HG02610 (cell line): ENCODE data around the gene RPL22L1.
"Not testable (repeated sequence)": the region's sequence is repeated elsewhere in the genome, so short reads cannot be mapped to it uniquely, and the experiment has no call there.

ENCODE experiments used
- ATAC-seq: cut with Tn5 transposase; IDR thresholded peaks from one replicate; pipeline ENCODE4 v1.9.1; 2021; ENCODE audit warnings: mild to moderate bottlenecking, moderate library complexity; ENCODE audit not compliant: unreplicated experiment

The RPL22L1 gene

DNA sequence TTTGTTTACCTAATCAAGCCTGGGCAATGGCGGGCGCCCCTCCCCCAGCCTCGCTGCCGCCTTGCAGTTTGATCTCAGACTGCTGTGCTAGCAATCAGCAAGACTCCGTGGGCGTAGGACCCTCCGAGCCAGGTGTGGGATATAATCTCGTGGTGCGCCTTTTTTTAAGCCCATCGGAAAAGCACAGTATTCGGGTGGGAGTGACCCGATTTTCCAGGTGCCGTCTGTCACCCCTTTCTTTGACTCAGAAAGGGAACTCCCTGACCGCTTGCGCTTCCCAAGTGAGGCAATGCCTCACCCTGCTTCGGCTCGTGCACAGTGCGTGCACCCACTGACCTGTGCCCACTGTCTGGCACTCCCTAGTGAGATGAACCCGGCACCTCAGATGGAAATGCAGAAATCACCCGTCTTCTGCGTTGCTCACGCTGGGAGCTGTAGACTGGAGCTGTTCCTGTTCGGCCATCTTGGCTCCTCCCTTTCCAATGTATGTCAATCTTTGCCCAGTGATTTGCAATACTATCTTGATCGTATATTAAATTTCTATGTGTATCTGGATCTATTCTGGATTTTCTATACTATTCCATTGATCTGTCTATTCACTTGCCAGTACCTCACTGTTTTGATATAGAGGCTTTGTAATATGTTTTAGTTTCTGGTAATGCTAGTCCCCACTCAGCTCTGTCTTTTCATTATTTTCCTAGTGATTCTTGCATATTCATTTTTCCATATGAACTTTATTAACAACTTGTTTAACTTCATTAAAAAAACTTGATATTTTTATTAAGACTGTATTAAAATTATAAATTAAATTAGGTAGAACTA, 14.3 kb upstream of the RPL22L1 start:
- not testable (repeated sequence) for ATAC-seq

DNA sequence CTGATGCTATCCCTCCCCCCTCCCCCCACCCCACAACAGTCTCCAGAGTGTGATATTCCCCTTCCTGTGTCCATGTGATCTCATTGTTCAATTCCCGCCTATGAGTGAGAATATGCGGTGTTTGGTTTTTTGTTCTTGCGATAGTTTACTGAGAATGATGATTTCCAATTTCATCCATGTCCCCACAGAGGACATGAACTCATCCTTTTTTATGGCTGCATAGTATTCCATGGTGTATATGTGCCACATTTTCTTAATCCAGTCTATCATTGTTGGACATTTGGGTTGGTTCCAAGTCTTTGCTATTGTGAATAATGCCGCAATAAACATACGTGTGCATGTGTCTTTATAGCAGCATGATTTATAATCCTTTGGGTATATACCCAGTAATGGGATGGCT, 8.7 kb upstream of the RPL22L1 start:
- ATAC-seq: not testable (repeated sequence)

DNA sequence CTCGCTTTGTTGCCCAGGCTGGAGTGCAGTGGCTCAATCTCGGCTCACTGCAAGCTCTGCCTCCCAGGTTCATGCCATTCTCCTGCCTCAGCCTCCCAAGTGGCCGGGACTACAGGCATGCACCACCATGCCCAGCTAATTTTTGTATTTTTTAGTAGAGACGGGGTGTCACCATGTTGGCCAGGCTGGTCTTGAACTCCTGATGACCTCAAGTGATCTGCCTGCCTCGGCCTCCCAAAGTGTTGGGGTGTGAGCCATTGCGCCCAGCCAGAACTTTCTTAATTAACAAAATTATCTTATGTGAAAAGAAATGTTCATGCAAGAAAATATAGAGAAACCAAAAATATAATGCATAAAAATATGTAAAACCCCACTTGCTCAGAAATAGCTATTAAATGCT, 7.3 kb upstream of the RPL22L1 start:
- not testable (repeated sequence) for ATAC-seq

DNA sequence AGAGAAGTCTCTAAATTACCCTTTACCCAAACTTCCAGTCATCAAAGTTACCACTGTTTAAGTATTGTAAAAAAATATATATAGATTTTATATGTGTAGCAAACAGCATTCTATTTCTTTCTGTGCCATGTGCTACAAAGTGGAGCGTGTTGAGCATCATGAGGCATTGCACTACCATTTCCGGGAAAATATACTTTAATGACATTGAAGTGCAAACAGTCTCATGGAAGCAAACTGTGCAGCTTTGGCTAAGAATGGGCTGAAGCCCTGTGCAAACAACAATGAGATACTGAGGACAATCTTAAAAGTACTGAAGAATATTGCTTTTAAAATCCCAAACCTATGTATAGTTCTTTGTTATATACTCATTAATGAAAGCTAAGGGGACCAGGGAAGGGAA, 6.5 kb upstream of the RPL22L1 start:
- no peak for ATAC-seq

DNA sequence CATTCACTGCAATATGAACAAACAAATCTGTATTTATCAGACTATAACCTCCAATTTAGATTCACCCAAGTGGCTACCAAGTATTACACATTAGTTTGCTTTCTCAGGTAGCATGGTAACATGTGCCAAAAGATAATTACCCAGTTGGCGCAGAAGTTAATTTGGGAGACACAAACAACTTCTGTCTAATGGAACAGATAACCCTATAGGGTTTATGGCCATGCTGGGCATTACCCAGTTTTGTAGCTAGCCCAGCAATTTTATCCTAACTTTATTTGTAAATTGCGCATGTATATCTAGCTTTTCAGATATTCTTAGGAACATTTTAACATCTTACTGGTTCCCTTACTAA, 780 bp downstream of the RPL22L1 start:
- no peak for ATAC-seq

DNA sequence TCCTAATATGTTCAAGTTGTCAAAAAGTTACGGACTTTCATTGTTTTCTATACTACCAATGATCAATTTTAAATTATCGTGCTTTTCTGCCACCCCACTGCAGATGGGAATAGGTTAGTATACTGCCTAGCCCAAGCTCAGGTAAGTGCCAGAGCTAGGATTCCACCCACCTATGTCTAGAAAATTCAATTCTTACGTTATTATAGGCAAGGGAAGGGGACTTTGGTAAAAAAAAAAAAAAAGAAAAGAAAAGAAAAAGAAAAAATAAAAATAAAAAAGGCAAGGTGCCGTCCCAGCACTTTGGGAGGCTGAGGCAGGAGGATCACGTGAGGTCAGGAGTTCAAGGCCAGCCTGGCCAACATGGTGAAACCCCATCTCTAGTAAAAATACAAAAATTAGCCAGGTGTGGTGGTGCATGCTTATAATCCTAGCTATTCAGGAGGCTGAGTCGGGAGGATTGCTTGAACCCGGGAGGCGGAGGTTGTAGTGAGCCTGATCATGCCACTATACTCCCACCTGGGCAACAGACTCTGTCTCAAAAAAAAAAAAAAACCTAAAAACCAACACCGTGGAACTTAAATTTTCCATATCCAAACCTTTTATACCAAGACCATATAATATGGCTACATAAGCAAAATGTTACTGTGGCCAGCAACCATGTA, 1.3 kb downstream of the RPL22L1 start:
- ATAC-seq: no peak

DNA sequence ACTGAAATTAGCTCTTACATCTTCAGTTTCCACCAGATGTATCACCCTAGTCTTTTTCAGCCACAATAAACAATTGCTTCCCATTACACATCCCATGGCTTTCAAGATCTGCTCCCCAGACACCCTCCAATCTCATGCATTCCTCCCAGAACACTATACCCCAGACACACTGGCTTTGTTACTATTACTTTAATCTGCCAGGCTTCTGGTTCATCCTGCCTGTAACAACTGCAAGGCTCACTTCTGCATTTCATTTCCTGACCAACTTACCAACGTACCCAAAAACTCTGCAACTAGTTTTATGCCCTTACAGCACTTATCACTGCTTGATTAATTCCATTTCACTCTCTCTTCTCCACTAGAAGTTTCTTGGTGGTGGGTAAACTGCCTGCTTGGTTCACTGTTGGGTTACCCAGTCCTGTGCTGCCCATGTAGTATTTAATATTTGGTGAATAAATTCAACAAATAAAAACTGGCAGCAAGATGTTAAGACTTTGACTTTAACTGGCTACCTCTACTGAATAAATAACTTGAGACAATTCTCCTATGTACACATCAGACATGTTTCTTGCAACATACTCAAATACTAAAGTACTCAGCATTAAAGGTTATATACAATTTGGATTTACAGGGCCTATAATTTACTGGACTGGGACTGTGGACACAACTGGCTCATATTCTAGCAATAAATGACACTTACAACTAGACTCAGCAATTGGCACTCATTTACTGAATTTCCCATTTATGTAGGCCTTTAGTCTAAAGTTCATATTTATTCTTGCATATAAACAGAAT, 2.7 kb downstream of the RPL22L1 start:
- no peak for ATAC-seq

DNA sequence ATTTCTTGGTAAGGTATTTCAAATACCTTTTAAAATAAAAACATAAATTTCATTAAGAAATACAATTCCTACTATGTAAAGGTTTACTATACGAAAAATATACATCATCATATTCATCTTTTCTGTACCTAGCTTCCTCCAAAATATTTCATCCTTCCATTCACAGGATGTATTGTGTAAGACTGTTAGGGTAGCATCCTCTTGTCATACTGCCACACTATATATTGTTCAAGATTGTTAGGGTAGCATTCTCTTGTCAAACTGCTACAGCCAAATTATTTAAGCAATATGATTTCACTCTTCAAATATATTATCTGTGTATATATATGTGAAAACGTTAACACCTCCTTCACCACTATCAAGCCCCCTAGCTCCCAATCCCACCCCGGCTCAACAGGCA, 3.5 kb downstream of the RPL22L1 start:
- ATAC-seq: no peak

DNA sequence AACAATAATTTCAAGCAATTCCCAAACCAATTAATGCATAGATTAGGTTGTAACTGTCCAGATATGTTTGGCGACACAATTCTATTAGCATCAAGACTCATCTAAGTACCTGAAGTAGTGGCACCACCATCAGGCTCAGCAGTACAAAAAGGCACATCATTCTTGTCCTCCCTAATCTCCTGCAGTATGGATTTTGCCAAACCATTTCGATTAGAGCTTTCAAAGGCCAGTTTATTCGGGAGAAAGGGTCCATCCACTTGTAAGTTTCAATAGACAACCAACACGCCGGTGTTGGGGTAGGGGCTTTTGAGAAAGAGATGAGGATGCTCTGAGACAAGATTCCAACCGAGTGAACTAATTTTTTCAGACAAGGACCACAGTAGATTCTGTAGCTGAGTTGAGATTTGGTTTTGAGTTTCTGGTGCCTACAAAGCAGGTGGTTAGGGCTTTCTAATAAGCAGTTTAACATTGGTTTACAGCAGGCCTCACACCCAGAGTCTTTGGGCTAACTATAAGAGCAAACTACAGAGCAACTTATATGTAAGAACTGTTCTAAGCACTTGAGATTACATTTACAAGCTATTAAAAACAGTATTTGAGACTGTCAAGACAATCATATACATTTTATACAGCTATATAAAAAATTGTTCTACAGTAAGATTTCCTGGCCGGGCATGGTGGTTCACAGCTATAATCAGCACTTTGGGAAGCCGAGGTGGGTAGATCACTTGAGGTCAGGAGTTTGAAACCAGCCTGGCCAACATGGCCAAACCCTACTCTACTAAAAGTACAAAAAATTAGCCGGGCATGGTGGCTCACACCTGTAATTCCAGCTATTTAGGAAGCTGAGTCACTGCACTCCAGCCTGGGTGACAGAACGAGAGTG, 4.5 kb downstream of the RPL22L1 start:
- no peak for ATAC-seq

DNA sequence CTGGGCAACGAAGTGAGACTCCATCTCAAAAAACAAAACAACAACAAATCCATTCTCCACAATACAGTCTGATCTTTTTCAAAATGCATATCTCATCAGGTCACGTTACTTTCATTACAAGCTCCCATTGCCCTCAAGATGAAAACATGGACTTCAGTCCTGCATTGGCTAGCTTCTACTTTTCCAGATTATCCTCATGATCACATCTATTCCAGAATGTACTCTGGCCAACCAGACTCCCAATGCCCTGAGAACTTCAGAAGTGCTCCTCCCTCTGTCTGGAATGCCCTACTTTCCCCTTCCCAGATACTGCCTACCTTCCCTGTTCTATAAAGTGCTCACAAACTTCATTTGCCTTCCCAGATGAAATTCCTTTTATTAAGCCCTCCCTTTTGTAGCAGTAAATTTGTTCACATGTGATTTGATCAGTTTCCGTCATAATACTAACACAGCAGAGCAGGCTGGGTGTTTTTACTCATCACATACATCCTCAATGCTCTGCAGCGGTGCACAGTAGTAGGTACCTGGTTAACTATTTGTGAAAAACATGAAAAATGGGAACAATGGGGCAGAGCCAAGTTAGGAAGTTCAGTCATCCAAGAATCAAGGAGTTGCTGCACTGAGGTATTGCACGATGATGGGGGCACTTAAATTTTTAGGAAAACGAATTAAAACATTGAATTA, 5.3 kb downstream of the RPL22L1 start:
- no peak for ATAC-seq

DNA sequence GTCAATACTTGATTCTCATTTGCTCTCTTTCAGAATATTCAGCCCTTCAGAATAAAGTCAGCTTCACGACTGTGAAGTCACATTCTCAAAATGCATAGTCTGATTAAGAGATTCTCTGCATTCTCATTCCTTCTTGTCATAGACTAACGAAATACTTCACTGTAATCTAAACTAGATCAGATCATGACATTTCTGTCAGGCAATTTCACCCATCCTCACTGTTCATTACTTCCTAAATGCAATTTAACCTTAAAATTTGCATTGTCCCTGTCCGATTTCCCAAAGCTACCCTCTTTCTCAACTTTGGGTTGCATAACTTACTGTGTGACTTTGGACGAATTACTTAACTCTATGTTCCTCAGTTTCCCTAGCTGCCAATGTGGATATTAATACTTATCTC, 6.2 kb downstream of the RPL22L1 start:
- no peak for ATAC-seq

DNA sequence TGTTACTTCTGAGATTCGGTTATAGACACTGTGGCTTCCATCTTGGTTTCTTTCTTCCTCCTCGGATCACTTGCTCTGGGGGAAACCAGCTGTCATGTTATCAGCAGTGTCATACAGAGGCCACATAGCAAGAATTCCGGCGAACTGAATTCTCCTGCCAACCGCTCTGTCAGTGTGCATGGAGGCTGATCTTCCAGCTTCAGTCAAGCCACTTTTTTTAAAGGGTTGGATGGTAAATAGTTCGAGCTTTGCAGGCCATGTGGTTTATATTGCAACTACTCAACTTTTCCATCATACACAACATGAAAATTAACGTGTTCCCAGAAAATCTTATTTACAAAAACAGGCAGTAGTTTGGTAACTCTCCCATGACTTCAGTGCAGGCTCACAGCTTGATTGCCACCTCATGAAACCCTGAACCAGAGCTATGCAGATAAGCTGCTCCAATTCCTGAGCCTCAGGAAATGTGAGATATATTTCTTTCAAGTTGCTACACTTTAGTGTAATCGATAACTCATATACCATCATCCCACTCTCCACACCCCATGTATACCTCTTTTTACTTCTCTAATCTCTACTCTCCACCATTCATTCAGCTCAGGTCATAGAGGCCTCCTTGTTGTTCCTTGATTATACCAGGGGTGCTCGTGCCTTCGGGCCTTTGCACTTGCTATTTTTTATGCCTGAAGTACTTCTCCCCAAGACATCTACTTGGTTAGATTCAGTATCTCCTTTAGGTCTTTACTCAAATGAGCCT, 7.2 kb downstream of the RPL22L1 start:
- no peak for ATAC-seq

DNA sequence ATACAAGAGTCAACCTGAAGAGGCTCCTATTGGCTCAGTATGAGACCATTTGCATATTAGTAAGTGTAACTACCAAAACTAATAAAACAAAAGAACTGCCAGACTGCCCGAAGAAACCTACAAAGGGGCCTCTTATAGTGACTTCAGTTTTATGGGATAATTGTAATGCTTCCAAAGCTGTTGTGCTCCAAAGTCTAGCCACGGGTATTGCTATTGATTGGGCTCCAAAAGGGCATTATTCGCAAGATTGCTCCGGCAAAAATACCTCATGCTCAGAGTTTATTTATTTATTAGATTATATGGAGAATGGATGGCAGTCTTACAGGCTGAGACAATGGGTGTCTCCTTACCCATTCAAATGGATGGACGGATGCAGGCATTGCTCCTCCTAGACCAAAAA, 11.4 kb downstream of the RPL22L1 start:
- no peak for ATAC-seq

DNA sequence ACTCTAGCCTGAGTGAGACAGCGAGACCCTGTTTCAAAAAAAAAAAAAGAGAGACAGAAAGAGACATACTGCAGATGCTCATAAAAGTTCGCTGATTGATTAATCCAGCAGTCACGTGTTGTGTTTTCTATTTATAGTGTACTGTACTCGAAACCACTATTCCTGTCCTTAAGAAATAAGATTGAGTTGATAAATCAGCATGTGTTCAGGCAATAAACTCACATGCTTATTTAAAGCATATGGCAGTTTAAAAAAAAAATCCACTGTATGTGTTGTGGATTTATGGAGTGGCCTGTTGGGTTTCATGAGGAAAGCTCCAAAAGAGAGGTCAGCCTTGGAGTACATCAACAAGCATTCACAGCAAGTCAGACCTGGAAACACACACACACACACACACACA, 17.7 kb downstream of the RPL22L1 start:
- no peak for ATAC-seq

DNA sequence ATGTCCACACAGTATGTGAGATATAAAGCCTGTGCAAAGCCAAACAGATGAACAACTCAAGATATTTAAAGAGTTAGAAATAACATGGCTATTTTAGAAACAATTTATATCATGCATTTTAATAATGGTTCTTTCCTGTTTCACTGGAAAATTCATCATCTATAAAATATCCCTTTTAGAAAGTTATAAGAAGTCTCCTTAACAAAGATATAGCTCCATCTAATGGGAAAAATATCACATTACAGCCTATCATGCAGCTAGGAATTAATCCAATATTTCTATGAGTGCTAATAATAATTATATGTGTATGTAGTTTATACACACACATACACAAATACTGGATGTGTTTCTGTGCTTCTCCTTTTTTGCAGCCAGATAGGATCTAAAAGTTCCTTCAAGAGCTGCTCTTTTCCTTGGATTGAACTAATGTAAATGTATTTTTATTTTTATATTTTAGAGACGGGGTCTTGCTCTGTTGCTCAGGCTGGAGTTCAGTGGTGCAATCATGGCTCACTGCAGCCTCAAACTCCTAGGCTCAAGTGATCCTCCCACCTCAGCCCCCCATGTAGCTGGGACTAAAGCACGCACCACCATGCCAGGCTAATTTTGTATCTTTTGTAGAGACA, 21.6 kb downstream of the RPL22L1 start:
- ATAC-seq: no peak

DNA sequence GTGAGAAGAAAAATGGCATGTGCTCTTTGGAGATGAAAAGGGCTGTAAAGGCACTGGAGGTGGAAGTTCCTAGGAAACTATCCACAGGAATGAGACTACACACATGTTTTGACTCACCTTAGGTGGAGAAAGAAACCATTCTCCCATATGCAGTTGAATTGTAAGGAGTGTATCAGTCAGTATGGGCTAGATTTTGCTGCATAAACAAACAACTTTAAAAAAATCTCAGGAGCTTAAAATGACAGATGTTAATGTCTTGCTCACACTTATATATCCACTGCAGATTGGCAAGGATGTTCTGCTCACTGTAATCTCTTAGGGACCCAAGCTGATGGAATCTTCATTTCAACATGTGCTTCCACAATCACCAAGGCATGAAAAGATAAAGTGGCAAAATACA, 25.6 kb downstream of the RPL22L1 start:
- ATAC-seq: no peak

DNA sequence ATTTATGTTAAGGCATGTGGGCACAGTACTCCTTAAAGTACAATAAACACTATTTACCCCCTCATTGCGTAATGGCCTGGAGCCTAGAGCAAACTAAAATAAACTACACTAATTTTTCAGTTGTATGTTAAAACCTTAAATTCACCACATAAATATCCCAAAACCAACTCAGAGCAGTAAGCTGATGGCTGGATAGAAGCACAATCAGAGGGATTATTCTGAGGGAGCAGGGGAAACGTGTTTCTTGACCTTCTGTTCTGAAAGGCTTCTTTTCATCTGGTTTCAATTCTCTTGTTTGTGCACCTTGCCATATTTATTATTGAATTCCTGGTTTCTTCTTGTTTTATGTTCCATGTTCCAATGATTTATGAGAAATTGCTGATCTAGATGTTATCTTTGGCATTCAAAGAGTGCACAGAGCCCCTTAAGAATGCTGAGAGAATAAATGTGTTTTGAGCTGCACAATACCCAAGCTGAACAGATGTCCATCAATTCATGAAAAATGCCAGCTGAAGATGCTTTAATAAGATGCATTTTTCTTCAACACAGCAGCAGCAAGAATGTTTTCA, 29.6 kb downstream of the RPL22L1 start:
- no peak for ATAC-seq

DNA sequence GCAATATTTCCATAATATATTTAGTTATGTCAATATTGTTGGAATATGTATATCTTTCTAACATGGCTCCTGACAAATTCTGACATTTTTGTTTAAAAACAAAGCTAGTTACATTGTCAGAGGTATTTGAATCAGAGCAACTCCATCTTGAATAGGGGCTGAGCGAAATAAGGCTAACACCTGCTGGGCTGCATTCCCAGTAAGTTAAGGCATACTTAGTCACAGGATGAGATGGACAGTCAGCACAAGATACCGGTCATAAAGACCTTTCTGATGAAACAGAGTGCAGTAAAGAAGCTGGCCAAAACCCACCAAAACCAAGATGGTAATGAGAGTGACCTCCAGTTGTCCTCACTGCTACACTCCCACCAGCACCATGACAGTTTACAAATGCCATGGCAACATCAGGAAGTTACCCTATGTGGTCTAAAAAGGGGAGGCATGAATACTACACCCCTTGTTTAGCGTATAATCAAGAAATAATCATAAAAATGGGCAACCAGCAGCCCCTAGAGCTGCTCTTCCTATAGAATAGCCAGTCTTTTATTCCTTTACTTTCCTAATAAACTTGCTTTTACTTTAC, 30.4 kb downstream of the RPL22L1 start:
- no peak for ATAC-seq
